Ishikawa (cell line): ENCODE measurements around the gene JARID2.

Experiments
- CEBPB ChIP-seq: IDR thresholded peaks from 2 replicates; pipeline ENCODE4 v1.6.1; 2012
- CREB1 ChIP-seq: IDR thresholded peaks from 2 replicates; pipeline ENCODE4 v1.6.1; 2012; ENCODE audit warnings: low read depth
- EGR1 ChIP-seq: IDR thresholded peaks from 2 replicates; pipeline ENCODE4 v1.6.1; 2012
- EP300 ChIP-seq: IDR thresholded peaks from 2 replicates; pipeline ENCODE4 v1.6.1; 2012; ENCODE audit warnings: borderline replicate concordance
- FOXM1 ChIP-seq: IDR thresholded peaks from 2 replicates; pipeline ENCODE4 v1.6.1; 2012; ENCODE audit warnings: low read depth, borderline replicate concordance
- MAX ChIP-seq: IDR thresholded peaks from 2 replicates; pipeline ENCODE4 v1.6.1; 2012
- NFIC ChIP-seq: IDR thresholded peaks from 2 replicates; pipeline ENCODE4 v1.6.1; 2012
- RAD21 ChIP-seq: IDR thresholded peaks from 2 replicates; pipeline ENCODE4 v1.6.1; 2012; ENCODE audit warnings: low read depth
- REST ChIP-seq: IDR thresholded peaks from 2 replicates; pipeline ENCODE4 v1.6.1; 2012; ENCODE audit warnings: low read depth, mild to moderate bottlenecking
- TAF1 ChIP-seq: IDR thresholded peaks from 2 replicates; pipeline ENCODE4 v1.6.1; 2012; ENCODE audit warnings: low read depth, mild to moderate bottlenecking
- TCF12 ChIP-seq: IDR thresholded peaks from 2 replicates; pipeline ENCODE4 v1.6.1; 2012; ENCODE audit warnings: low read depth
- TEAD4 ChIP-seq: IDR thresholded peaks from 2 replicates; pipeline ENCODE4 v1.6.1; 2012
- USF1 ChIP-seq: IDR thresholded peaks from 2 replicates; pipeline ENCODE4 v1.6.1; 2012
- YY1 ChIP-seq: IDR thresholded peaks from 2 replicates; pipeline ENCODE4 v1.6.1; 2012; ENCODE audit warnings: low read depth
- ZBTB7A ChIP-seq: IDR thresholded peaks from 2 replicates; pipeline ENCODE4 v1.6.1; 2012; ENCODE audit warnings: low read depth

JARID2 gene

GRCh38 chr6:15246666-15247499 is 1.0 kb downstream of the JARID2 start:
- TF ChIP-seq EP300 = no peak
- TF ChIP-seq TAF1 = no peak
- no peak for TF ChIP-seq CEBPB
- no peak for TF ChIP-seq NFIC
- TF ChIP-seq FOXM1 = no peak
- no peak for TF ChIP-seq ZBTB7A
- no peak for TF ChIP-seq CREB1
- no peak for TF ChIP-seq USF1
- TF ChIP-seq MAX = no peak
- no peak for TF ChIP-seq TEAD4
- TF ChIP-seq REST = no peak
- no peak for TF ChIP-seq TCF12
- TF ChIP-seq YY1 = no peak
- TF ChIP-seq RAD21 = no peak

- TF ChIP-seq YY1 (no peak), ZBTB7A (no peak), EP300 (no peak), FOXM1 (no peak), RAD21 (no peak), TAF1 (no peak), TEAD4 (no peak), REST (no peak), TCF12 (no peak), USF1 (no peak), EGR1 (no peak), CREB1 (no peak)
Measured at GRCh38 chr6:15247500-15248450, 1.9 kb downstream of the JARID2 start.

GRCh38 chr6:15248451-15249370 is 2.8 kb downstream of the JARID2 start:
- TF ChIP-seq TAF1 (no peak), MAX (peak; percentile 23; the same call in 1 of the 2 replicates), FOXM1 (no peak), CREB1 (peak; percentile 97), TCF12 (peak; percentile 62), YY1 (peak; percentile 31), CEBPB (no peak), USF1 (peak; percentile 51), REST (no peak), RAD21 (0 out of 2 replicates have a peak, but pooled peaks have one; percentile 22), ZBTB7A (0 out of 2 replicates have a peak, but pooled peaks have one; percentile 15), EGR1 (peak; percentile 67), EP300 (0 out of 2 replicates have a peak, but pooled peaks have one; percentile 25), NFIC (no peak), TEAD4 (no peak; the same call in 1 of the 2 replicates)
